MCF 10A (cell line): Measurements from ENCODE around the gene ZC3H12C. TPM values are rescaled to one million over a fixed set of nuclear protein-coding genes. Genes with fewer than 3 reads are reported as not detected.

Experiments
- BruUV-seq: library from RNA; stranded (reverse); fragments of 400-500 nt; replicated peaks from 2 replicates; lab custom pipeline; 2021; lab: Mats Ljungman, UMichigan
- CTCF ChIA-PET: fragments of 300-600 bp; sonication (Branson Sonifier 250); formaldehyde crosslinking; extraction: SDS; loops from one replicate; lab custom pipeline; 2021; ENCODE audit warnings: antibody characterized with exemption, inconsistent platforms; lab: Yijun Ruan, JAX
- POLR2A ChIA-PET: fragments of 300-600, 350-650 bp; sonication (Branson Sonifier 250); formaldehyde crosslinking; extraction: SDS; loops from one replicate; lab custom pipeline; 2020; ENCODE audit warnings: antibody characterized with exemption, inconsistent platforms; lab: Yijun Ruan, JAX
- DNase-seq: peaks from one replicate; pipeline ENCODE4 v3.0.0-alpha.2; 2018; ENCODE audit not compliant: unreplicated experiment
- H3K27ac Mint-ChIP-seq: one replicate; pipeline ENCODE4 v1.8.0; 2022; ENCODE audit warnings: mild to moderate bottlenecking, low read depth, mixed read lengths; ENCODE audit not compliant: unreplicated experiment
- H3K27me3 Mint-ChIP-seq: one replicate; pipeline ENCODE4 v1.8.0; 2022; ENCODE audit warnings: mixed read lengths; ENCODE audit not compliant: insufficient read depth, unreplicated experiment
- H3K36me3 Mint-ChIP-seq: one replicate; pipeline ENCODE4 v1.8.0; 2022; ENCODE audit warnings: mild to moderate bottlenecking, moderate library complexity, mixed read lengths; ENCODE audit not compliant: insufficient read depth, unreplicated experiment
- H3K4me1 Mint-ChIP-seq: one replicate; pipeline ENCODE4 v1.8.0; 2022; ENCODE audit warnings: mixed read lengths; ENCODE audit not compliant: insufficient read depth, unreplicated experiment
- H3K4me3 Mint-ChIP-seq: one replicate; pipeline ENCODE4 v1.8.0; 2022; ENCODE audit warnings: mild to moderate bottlenecking, moderate library complexity, mixed read lengths; ENCODE audit not compliant: unreplicated experiment
- H3K9me3 Mint-ChIP-seq: one replicate; pipeline ENCODE4 v1.8.0; 2022; ENCODE audit warnings: mixed read lengths; ENCODE audit not compliant: unreplicated experiment
- intact Hi-C: fragments of 100-400 bp; cut with micrococcal nuclease; formaldehyde crosslinking; loops from 2 replicates; pipeline ENCODE4 v1.14.1; 2022
- total RNA-seq: library from RNA; stranded (reverse); gene quantifications from 2 replicates; pipeline ENCODE4 v1.2.3, GENCODE V29; 2022
- TF ChIP-seq, protein P1 (sequence below): fragments of 200-600 bp; IDR thresholded peaks from one replicate; pipeline ENCODE4 v1.8.0; 2022; ENCODE audit warnings: antibody characterized with exemption, mild to moderate bottlenecking; ENCODE audit not compliant: unreplicated experiment

Gene ZC3H12C
- total RNA-seq, 1 experiment from 2014 or later: 37.7 TPM

DNA sequence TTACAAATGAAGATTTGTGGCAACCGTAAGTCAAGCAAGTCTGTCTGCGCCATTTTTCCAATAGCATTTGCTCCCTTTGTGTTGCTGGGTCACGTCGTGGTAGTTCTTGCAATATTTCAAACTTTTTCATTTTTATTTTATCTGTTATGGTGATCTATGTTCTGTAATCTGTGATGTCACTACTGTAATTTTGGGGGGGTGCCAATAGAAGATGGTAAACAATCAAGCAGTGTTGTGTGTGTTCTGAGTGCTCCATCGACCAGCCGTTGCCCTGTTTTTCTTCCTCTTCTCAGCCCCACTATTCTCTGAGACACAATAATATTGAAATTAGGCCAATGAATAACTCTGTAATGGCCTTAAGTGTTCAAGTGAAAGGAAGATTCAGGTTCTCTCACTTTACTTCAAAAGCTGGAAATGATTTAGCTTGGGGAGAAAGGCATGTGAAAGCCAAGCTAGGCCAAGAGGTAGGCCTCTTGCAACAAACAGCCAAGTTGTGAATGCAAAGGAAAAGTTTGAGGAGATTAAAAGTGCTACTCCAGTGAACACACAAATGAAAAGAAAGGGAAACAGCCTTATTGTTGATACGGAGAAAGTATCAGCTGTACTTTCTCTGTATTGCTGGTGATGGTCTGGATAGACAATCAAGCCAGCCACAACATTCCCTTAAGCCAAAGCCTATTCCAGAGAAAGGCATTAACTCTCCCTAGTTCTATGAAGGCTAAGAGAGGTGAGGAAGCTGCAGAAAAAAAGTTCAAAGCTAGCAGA lies 7.5 kb downstream of the ZC3H12C start:
- Mint-ChIP-seq H3K4me3 (no peak overlapping the region), H3K9me3 (no peaks in the 10 kb centered on the region), H3K27ac (peak overlapping the region; percentile 25), H3K36me3 (peaks cover 51% of the 10 kb centered on the region), H3K4me1 (peaks cover 35% of the 10 kb centered on the region), H3K27me3 (no peaks in the 10 kb centered on the region)
- no TSS peak for BruUV-seq
- ChIA-PET POLR2A (interaction anchor here (1.0 to 10.3 kb wide), 8 partner anchors 8 to 140 kb away, joined by 3 to 89 read pairs (median 4); no protein-coding TSS in a partner anchor), CTCF (interaction anchor here (0.6 to 1.0 kb wide), 4 partner anchors 19 to 981 kb away, joined by 3 to 4 read pairs (median 3); no protein-coding TSS in a partner anchor)
- intact Hi-C loops: no loop called here
- DNase-seq: no peak
- TF ChIP-seq, protein P1, sequence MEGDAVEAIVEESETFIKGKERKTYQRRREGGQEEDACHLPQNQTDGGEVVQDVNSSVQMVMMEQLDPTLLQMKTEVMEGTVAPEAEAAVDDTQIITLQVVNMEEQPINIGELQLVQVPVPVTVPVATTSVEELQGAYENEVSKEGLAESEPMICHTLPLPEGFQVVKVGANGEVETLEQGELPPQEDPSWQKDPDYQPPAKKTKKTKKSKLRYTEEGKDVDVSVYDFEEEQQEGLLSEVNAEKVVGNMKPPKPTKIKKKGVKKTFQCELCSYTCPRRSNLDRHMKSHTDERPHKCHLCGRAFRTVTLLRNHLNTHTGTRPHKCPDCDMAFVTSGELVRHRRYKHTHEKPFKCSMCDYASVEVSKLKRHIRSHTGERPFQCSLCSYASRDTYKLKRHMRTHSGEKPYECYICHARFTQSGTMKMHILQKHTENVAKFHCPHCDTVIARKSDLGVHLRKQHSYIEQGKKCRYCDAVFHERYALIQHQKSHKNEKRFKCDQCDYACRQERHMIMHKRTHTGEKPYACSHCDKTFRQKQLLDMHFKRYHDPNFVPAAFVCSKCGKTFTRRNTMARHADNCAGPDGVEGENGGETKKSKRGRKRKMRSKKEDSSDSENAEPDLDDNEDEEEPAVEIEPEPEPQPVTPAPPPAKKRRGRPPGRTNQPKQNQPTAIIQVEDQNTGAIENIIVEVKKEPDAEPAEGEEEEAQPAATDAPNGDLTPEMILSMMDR: no peak

DNA sequence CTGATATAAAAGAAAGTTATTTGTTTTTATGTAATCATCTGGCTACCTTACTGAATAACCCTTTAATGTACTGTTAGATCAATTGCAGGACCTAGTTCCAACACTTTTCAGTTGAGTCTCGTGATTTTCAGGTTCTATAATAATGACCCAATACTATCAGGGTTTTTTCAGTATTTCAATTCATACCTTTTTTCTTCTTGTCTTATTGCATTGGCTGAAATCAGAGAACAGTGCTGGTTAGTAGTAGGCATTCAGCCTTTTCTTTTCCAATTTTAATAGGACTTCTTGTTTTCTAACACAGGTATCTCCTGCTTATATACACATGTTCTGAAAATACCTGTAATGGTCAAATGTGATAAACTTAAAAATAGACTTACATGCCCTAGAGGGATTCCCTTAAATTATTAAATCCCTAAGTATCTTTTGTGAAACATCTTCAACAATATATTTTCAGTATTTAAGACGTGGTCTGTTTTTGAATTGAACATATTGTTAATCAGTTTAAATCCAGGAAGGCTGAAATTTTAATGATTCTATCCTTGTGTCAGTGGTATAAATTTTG lies 13.6 kb downstream of the ZC3H12C start:
- no TSS peak for BruUV-seq
- H3K27ac Mint-ChIP-seq: no peak overlapping the region
- TF ChIP-seq, protein P1: no peak
- H3K36me3 Mint-ChIP-seq: peaks cover 58% of the 10 kb centered on the region
- ChIA-PET POLR2A (interaction anchor here (0.8 to 2.0 kb wide), 3 partner anchors 9 to 20 kb away, joined by 3 to 6 read pairs (median 6); no protein-coding TSS in a partner anchor), CTCF (interaction anchor here (0.7 to 1.4 kb wide), 2 partner anchors 24 to 98 kb away, joined by 3 to 8 read pairs; no protein-coding TSS in a partner anchor)
- intact Hi-C loops: no loop called here
- no peaks in the 10 kb centered on the region for H3K27me3 Mint-ChIP-seq
- H3K4me3 Mint-ChIP-seq: no peak overlapping the region
- H3K4me1 Mint-ChIP-seq: no peaks in the 10 kb centered on the region
- no peak for DNase-seq
- H3K9me3 Mint-ChIP-seq: no peaks in the 10 kb centered on the region

DNA sequence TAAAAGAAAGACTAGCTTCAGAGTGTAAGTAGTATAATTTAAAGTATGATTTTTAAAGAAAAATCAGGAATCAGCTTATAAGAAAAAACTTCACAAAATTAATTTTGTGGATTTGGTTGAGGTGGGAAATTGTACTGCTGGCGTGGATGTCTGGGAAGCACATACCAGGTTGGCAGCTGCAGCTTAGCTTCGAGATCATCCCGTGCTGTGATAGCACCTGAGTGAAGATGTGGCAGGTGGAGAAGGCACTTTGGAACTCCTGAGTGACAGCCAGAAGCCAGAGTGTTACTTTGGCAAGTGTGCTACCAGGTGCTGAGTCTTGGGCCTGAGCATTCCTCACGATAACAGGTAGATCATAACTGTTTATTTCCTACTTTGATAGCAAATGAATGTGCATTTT lies 17.7 kb downstream of the ZC3H12C start:
- H3K4me1 Mint-ChIP-seq: peaks cover 11% of the 10 kb centered on the region
- ChIA-PET CTCF (interaction anchor here (0.6 kb wide), 1 partner anchor 1113 kb away, joined by 3 read pairs; no protein-coding TSS in a partner anchor), POLR2A (interaction anchor here (0.6 to 0.9 kb wide), 2 partner anchors 13 to 201 kb away, joined by 3 to 5 read pairs; no protein-coding TSS in a partner anchor)
- H3K27ac Mint-ChIP-seq: no peak overlapping the region
- no TSS peak for BruUV-seq
- no peaks in the 10 kb centered on the region for H3K27me3 Mint-ChIP-seq
- TF ChIP-seq, protein P1: no peak
- intact Hi-C loops: no loop called here
- no peaks in the 10 kb centered on the region for H3K9me3 Mint-ChIP-seq
- DNase-seq: no peak
- peaks cover 68% of the 10 kb centered on the region for H3K36me3 Mint-ChIP-seq
- H3K4me3 Mint-ChIP-seq: no peak overlapping the region

DNA sequence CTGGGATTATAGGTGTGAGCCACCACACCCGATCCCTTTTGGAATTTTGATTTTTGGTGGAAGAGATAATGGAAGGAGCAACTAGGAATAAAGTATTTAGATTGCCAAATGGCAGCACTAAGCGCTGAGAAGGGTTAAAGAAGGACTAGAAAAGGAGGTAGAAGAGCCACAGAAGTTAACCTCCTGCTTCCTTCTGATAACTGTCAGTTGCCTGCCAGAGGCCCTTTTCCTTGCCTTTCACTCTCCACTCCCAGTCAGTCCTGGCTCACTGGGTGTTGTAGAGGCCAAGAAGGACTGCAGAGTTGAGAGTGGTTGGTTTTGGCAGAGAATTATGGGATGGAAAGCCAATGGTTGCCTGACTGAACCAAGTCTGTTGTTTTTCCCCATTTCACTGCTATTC lies 19.3 kb downstream of the ZC3H12C start:
- CTCF ChIA-PET: interaction anchor here (0.7 kb wide), 1 partner anchor 87 kb away, joined by 4 read pairs; no protein-coding TSS in a partner anchor
- TF ChIP-seq, protein P1: no peak
- no TSS peak for BruUV-seq
- Mint-ChIP-seq H3K27me3 (no peaks in the 10 kb centered on the region), H3K27ac (peak overlapping the region; percentile 50), H3K4me3 (no peak overlapping the region), H3K4me1 (peaks cover 11% of the 10 kb centered on the region), H3K36me3 (peaks cover 73% of the 10 kb centered on the region), H3K9me3 (no peaks in the 10 kb centered on the region)
- intact Hi-C loops: no loop called here
- no peak for DNase-seq
- POLR2A ChIA-PET: no interaction called here
